GM18505 (cell line): ENCODE results near the gene LPAR1.
"Not testable (repeated sequence)": the region's sequence is repeated elsewhere in the genome, so short reads cannot be mapped to it uniquely, and the experiment has no call there.

ENCODE experiments used
- ATAC-seq: cut with Tn5 transposase; IDR thresholded peaks from one replicate; pipeline ENCODE4 v1.9.1; 2021; ENCODE audit not compliant: unreplicated experiment
- POLR2A ChIP-seq: IDR thresholded peaks from 4 replicates; pipeline ENCODE4 v1.6.1; 2011; ENCODE audit warnings: borderline replicate concordance; ENCODE audit not compliant: insufficient read depth, insufficient read length; ENCODE audit errors: extremely low read depth

Gene LPAR1

GRCh38 chr9:110874963-110875674 is 163.2 kb downstream of the LPAR1 start:
- no peak for TF ChIP-seq POLR2A
- ATAC-seq: peak; percentile 81

GRCh38 chr9:110872920-110873319 is 165.3 kb downstream of the LPAR1 start:
- no peak for ATAC-seq
- TF ChIP-seq POLR2A: no peak

- ATAC-seq: no peak
- TF ChIP-seq POLR2A: no peak
These were observed 166.5 kb downstream of the LPAR1 start for GRCh38 chr9:110871736-110872135.

- no peak for ATAC-seq
- TF ChIP-seq POLR2A: no peak
These were observed 168.3 kb downstream of the LPAR1 start for GRCh38 chr9:110869931-110870330.

- ATAC-seq: no peak
- TF ChIP-seq POLR2A: no peak
These were observed 174.3 kb downstream of the LPAR1 start for GRCh38 chr9:110864011-110864410.

GRCh38 chr9:110861370-110862110 is 176.7 kb downstream of the LPAR1 start:
- ATAC-seq: not testable (repeated sequence)

GRCh38 chr9:110856772-110857171 is 181.5 kb downstream of the LPAR1 start:
- no peak for ATAC-seq
- TF ChIP-seq POLR2A: no peak

- no peak for TF ChIP-seq POLR2A
- no peak for ATAC-seq
These were observed 187.7 kb downstream of the LPAR1 start for GRCh38 chr9:110850401-110851135.

GRCh38 chr9:110847671-110848070 is 190.6 kb downstream of the LPAR1 start:
- no peak for ATAC-seq

GRCh38 chr9:110846215-110846614 is 192.1 kb downstream of the LPAR1 start:
- ATAC-seq: no peak
- TF ChIP-seq POLR2A: no peak

More at GRCh38 chr9:110847671-110848070, 190.6 kb downstream of the LPAR1 start:
- no peak for TF ChIP-seq POLR2A

GRCh38 chr9:110844121-110844520 is 194.1 kb downstream of the LPAR1 start:
- TF ChIP-seq POLR2A: no peak
- ATAC-seq: no peak

- TF ChIP-seq POLR2A: no peak
- no peak for ATAC-seq
These were observed 195.3 kb downstream of the LPAR1 start for GRCh38 chr9:110842986-110843385.

GRCh38 chr9:110842169-110842568 is 196.1 kb downstream of the LPAR1 start:
- no peak for TF ChIP-seq POLR2A
- no peak for ATAC-seq
